GM18951 (cell line): ENCODE results near the gene RHO.

ENCODE experiments used
- POLR2A ChIP-seq: IDR thresholded peaks from 4 replicates; pipeline ENCODE4 v1.6.1; 2011; ENCODE audit warnings: mild to moderate bottlenecking; ENCODE audit not compliant: insufficient read length, insufficient read depth; ENCODE audit errors: extremely low read depth
- in situ Hi-C: fragments of 300-500 bp; cut with MboI; formaldehyde crosslinking; loops from one replicate; pipeline ENCODE4 v1.12.0; 2022; ENCODE audit warnings: low sequenced_read_pairs, mixed read lengths, inconsistent platforms; ENCODE audit not compliant: unreplicated experiment

RHO gene

GRCh38 chr3:129491794-129492193 lies 36.6 kb upstream of the RHO start:
- in situ Hi-C loops, result loop anchor here (25.0 kb wide), 2 partner anchors 346 to 446 kb away; no protein-coding TSS in a partner anchor
- no peak for TF ChIP-seq POLR2A

- no peak for TF ChIP-seq POLR2A
- in situ Hi-C loops, result loop anchor here (25.0 kb wide), 2 partner anchors 345 to 445 kb away; no protein-coding TSS in a partner anchor
Observed at GRCh38 chr3:129492691-129493090, 35.7 kb upstream of the RHO start.

GRCh38 chr3:129493206-129493605 lies 35.2 kb upstream of the RHO start:
- no peak for TF ChIP-seq POLR2A
- in situ Hi-C loops, result loop anchor here (25.0 kb wide), 2 partner anchors 344 to 444 kb away; no protein-coding TSS in a partner anchor

GRCh38 chr3:129494499-129494898 lies 33.9 kb upstream of the RHO start:
- in situ Hi-C loops, result loop anchor here (25.0 kb wide), 2 partner anchors 343 to 443 kb away; no protein-coding TSS in a partner anchor

- in situ Hi-C loops, result loop anchor here (25.0 kb wide), 2 partner anchors 342 to 442 kb away; no protein-coding TSS in a partner anchor
Observed at GRCh38 chr3:129495006-129495639, 33.3 kb upstream of the RHO start.

- in situ Hi-C loops, result loop anchor here (25.0 kb wide), 2 partner anchors 339 to 439 kb away; no protein-coding TSS in a partner anchor
Observed at GRCh38 chr3:129497876-129498275, 30.6 kb upstream of the RHO start.

GRCh38 chr3:129498603-129499488 lies 29.6 kb upstream of the RHO start:
- in situ Hi-C loops, result loop anchor here (25.0 kb wide), 2 partner anchors 338 to 438 kb away; no protein-coding TSS in a partner anchor

- in situ Hi-C loops, result loop anchor here (25.0 kb wide), 2 partner anchors 338 to 438 kb away; no protein-coding TSS in a partner anchor
Observed at GRCh38 chr3:129499604-129500333, 28.7 kb upstream of the RHO start.

- no peak for TF ChIP-seq POLR2A
- in situ Hi-C loops, result no loop called here
Observed at GRCh38 chr3:129500334-129500658, 28.1 kb upstream of the RHO start.

GRCh38 chr3:129501630-129502029 lies 26.8 kb upstream of the RHO start:
- no peak for TF ChIP-seq POLR2A
- in situ Hi-C loops, result no loop called here

- in situ Hi-C loops, result no loop called here
- TF ChIP-seq POLR2A, result no peak
Observed at GRCh38 chr3:129502641-129503408, 25.6 kb upstream of the RHO start.

GRCh38 chr3:129503471-129504291 lies 24.8 kb upstream of the RHO start:
- in situ Hi-C loops, result no loop called here

More at GRCh38 chr3:129503471-129504291, 24.8 kb upstream of the RHO start:
- no peak for TF ChIP-seq POLR2A
